Endothelial cell (in vitro differentiated cells): ENCODE data around the gene MSLN. TPM values are rescaled to one million over a fixed set of nuclear protein-coding genes. Genes with fewer than 3 reads are reported as not detected.
"Not testable (repeated sequence)": the region's sequence is repeated elsewhere in the genome, so short reads cannot be mapped to it uniquely, and the experiment has no call there.

Source experiments
- DNase-seq: peaks from one replicate; pipeline ENCODE4 v3.0.0; 2021; ENCODE audit warnings: low spot score
- H3K27ac Mint-ChIP-seq: one replicate; pipeline ENCODE4 v1.8.0; 2021; ENCODE audit warnings: mixed read lengths, inconsistent platforms; ENCODE audit not compliant: unreplicated experiment
- H3K27me3 Mint-ChIP-seq: one replicate; pipeline ENCODE4 v1.8.0; 2021; ENCODE audit warnings: mild to moderate bottlenecking, moderate library complexity, mixed read lengths, inconsistent platforms; ENCODE audit not compliant: unreplicated experiment
- H3K36me3 Mint-ChIP-seq: one replicate; pipeline ENCODE4 v1.8.0; 2021; ENCODE audit warnings: mild to moderate bottlenecking, low read depth, mixed read lengths, inconsistent platforms; ENCODE audit not compliant: unreplicated experiment
- H3K4me1 Mint-ChIP-seq: one replicate; pipeline ENCODE4 v1.8.0; 2021; ENCODE audit warnings: mild to moderate bottlenecking, mixed read lengths, inconsistent platforms; ENCODE audit not compliant: unreplicated experiment
- H3K4me3 Mint-ChIP-seq: one replicate; pipeline ENCODE4 v1.8.0; 2021; ENCODE audit warnings: mild to moderate bottlenecking, mixed read lengths, inconsistent platforms; ENCODE audit not compliant: unreplicated experiment
- H3K9me3 Mint-ChIP-seq: one replicate; pipeline ENCODE4 v1.8.0; 2021; ENCODE audit warnings: mixed read lengths, inconsistent platforms; ENCODE audit not compliant: unreplicated experiment
- long read RNA-seq: library from polyadenylated mRNA; unstranded; transcript quantifications from one replicate; pipeline ENCODE4 v2.0.0, GENCODE V29; 2020; ENCODE audit not compliant: unreplicated experiment
- total RNA-seq: library from RNA; stranded (reverse); fragmentation: NEBNext Ultra II Directional; extraction: Animal tissue kit (Norgen Biotek cat#: 25700); gene quantifications from one replicate; pipeline ENCODE4 v1.2.1, GENCODE V29; 2021; ENCODE audit not compliant: unreplicated experiment
- TF ChIP-seq, protein P1 (sequence below): fragments of 200-600 bp; sonication (generic); IDR thresholded peaks from one replicate; pipeline ENCODE4 v1.5.0; 2021; ENCODE audit warnings: antibody characterized with exemption; ENCODE audit not compliant: unreplicated experiment

MSLN gene
- total RNA-seq = 0.44 TPM
- long read RNA-seq = 0 reads

DNA sequence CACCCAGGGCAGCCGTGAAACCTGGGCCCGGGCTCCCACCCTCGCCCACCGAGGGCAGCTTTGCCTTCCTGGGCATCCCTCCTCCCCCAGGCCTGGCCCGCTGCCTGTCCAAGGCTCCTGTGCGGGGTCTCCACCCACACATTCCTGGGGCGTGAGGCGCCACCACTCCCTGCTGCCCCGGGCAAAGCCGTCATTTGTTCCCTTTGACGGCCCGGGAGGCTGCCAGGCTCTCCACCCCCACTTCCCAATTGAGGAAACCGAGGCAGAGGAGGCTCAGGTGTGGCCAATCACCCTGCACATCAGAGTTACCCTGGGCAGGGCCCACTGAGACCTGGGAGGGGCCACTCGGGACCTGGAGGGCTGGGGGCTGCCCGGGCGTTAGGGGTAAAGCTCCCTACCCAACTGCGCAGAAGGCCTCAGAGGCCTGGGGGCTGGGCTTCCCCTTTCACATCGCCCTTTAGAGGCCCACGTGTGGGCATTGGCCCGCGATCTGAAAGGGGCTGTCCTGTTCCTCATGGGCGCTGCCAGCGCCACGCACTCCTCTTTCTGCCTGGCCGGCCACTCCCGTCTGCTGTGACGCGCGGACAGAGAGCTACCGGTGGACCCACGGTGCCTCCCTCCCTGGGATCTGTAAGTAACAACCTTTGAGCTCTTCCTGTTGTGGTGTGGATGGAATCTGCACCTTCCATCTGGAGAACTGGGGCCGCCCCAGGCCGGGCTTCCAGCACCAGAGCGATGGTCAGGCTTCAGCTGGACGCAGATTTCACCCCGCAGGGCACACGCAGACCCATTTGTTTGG is at the start of gene MSLN:
Gene MSLN (plus strand): TSS at position 190 of the 799 bp plus-strand sequence. CDS start 1,947 bp downstream, outside the sequence.
- TF ChIP-seq, protein P1, sequence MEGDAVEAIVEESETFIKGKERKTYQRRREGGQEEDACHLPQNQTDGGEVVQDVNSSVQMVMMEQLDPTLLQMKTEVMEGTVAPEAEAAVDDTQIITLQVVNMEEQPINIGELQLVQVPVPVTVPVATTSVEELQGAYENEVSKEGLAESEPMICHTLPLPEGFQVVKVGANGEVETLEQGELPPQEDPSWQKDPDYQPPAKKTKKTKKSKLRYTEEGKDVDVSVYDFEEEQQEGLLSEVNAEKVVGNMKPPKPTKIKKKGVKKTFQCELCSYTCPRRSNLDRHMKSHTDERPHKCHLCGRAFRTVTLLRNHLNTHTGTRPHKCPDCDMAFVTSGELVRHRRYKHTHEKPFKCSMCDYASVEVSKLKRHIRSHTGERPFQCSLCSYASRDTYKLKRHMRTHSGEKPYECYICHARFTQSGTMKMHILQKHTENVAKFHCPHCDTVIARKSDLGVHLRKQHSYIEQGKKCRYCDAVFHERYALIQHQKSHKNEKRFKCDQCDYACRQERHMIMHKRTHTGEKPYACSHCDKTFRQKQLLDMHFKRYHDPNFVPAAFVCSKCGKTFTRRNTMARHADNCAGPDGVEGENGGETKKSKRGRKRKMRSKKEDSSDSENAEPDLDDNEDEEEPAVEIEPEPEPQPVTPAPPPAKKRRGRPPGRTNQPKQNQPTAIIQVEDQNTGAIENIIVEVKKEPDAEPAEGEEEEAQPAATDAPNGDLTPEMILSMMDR = no peak
- Mint-ChIP-seq H3K4me1 (no peaks in the 10 kb centered on the region), H3K27ac (no peak within 1 kb of the TSS), H3K4me3 (no peak within 1 kb of the TSS), H3K36me3 (no peaks in the 10 kb centered on the region), H3K27me3 (peaks cover 3% of the 10 kb centered on the region), H3K9me3 (no peaks in the 10 kb centered on the region)
- DNase-seq = no peak

DNA sequence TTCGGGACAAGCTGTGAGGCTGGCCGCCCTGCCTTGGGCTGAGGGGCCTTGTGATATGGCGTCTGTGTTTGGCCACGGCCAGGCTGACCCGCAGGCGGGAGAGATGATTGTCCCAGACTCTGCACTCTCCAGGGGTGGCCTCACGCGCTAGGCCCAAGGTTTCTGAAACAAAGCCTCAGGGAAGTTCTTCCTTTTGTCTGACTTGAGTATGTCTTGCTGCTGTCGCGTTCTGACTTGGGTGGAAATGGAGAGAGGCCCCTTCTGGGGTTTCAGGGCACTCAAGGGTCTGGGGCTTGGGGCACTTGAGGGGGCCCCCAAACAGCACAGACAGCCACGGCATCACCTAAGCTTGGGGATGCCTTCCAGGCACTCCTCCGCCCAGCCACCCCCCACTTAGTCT is 49.5 kb upstream of the MSLN start:
- Mint-ChIP-seq H3K36me3 (no peaks in the 10 kb centered on the region), H3K27ac (no peak overlapping the region), H3K27me3 (peaks cover 27% of the 10 kb centered on the region), H3K9me3 (no peaks in the 10 kb centered on the region), H3K4me1 (no peaks in the 10 kb centered on the region), H3K4me3 (no peak overlapping the region)
- TF ChIP-seq, protein P1 = no peak
- DNase-seq = no peak

GRCh38 chr16:711548-712320 is 48.8 kb upstream of the MSLN start:
- Mint-ChIP-seq H3K27ac (no peak overlapping the region), H3K27me3 (peaks cover 25% of the 10 kb centered on the region), H3K36me3 (no peaks in the 10 kb centered on the region), H3K4me3 (no peak overlapping the region), H3K9me3 (no peaks in the 10 kb centered on the region), H3K4me1 (no peaks in the 10 kb centered on the region)
- peak; percentile 92 for DNase-seq
- TF ChIP-seq, protein P1 = peak; percentile 82

GRCh38 chr16:712740-713250 is 47.7 kb upstream of the MSLN start:
- H3K27me3 Mint-ChIP-seq = peaks cover 20% of the 10 kb centered on the region
- H3K4me1 Mint-ChIP-seq, H3K9me3 Mint-ChIP-seq, H3K4me3 Mint-ChIP-seq, H3K27ac Mint-ChIP-seq, H3K36me3 Mint-ChIP-seq: not testable (repeated sequence)
- DNase-seq = peak; percentile 63
- TF ChIP-seq, protein P1 = peak; percentile 68
